Choroid plexus epithelial cell (primary cell): ENCODE measurements around the gene CCDC60.

ENCODE experiments used
- DNase-seq: peaks from one replicate; pipeline ENCODE4 v3.0.0-alpha.2; 2010; ENCODE audit warnings: low read depth
- H3K4me3 ChIP-seq: 2 replicates; pipeline ENCODE4 v1.5.1; 2011; ENCODE audit warnings: low read depth, mild to moderate bottlenecking, control low read depth, low read length, moderate library complexity
- TF ChIP-seq, protein P1 (sequence below): conservative IDR thresholded peaks from 2 replicates; pipeline ENCODE4 v1.5.1; 2011; ENCODE audit warnings: low read depth, mild to moderate bottlenecking, control low read depth, inconsistent platforms, low read length, moderate library complexity

CCDC60 gene

GRCh38 chr12:119397540-119397939 lies 63.0 kb downstream of the CCDC60 start:
- no peak for DNase-seq
- no peak overlapping the region for H3K4me3 ChIP-seq
- TF ChIP-seq, protein P1, sequence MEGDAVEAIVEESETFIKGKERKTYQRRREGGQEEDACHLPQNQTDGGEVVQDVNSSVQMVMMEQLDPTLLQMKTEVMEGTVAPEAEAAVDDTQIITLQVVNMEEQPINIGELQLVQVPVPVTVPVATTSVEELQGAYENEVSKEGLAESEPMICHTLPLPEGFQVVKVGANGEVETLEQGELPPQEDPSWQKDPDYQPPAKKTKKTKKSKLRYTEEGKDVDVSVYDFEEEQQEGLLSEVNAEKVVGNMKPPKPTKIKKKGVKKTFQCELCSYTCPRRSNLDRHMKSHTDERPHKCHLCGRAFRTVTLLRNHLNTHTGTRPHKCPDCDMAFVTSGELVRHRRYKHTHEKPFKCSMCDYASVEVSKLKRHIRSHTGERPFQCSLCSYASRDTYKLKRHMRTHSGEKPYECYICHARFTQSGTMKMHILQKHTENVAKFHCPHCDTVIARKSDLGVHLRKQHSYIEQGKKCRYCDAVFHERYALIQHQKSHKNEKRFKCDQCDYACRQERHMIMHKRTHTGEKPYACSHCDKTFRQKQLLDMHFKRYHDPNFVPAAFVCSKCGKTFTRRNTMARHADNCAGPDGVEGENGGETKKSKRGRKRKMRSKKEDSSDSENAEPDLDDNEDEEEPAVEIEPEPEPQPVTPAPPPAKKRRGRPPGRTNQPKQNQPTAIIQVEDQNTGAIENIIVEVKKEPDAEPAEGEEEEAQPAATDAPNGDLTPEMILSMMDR: no peak

- no peak for DNase-seq
- TF ChIP-seq, protein P1: no peak
Observed at GRCh38 chr12:119398190-119398589, 63.7 kb downstream of the CCDC60 start.

GRCh38 chr12:119399301-119399700 lies 64.8 kb downstream of the CCDC60 start:
- DNase-seq: no peak
- no peak overlapping the region for H3K4me3 ChIP-seq
- TF ChIP-seq, protein P1: no peak

More at GRCh38 chr12:119398190-119398589, 63.7 kb downstream of the CCDC60 start:
- H3K4me3 ChIP-seq: no peak overlapping the region

DNA sequence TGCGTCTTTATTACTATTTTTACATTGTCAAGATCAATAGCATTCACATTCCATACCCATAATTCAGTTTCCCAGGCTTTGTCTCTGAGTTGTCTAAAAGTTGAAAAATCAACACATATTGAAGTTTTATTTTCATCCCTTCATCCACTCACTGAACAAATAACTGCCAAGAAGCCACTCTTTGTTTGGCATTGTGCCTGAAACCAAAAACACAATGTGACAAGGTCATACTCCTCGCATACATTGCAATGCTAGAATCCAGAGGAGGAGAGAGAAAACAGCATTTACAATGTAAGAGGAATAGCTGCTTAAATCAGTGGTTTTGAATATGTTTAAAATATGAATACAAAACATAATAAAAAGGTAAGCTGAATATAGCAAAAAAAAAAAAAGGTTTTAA lies 71.8 kb downstream of the CCDC60 start:
- no peak overlapping the region for H3K4me3 ChIP-seq
- DNase-seq: no peak
- TF ChIP-seq, protein P1: no peak

DNA sequence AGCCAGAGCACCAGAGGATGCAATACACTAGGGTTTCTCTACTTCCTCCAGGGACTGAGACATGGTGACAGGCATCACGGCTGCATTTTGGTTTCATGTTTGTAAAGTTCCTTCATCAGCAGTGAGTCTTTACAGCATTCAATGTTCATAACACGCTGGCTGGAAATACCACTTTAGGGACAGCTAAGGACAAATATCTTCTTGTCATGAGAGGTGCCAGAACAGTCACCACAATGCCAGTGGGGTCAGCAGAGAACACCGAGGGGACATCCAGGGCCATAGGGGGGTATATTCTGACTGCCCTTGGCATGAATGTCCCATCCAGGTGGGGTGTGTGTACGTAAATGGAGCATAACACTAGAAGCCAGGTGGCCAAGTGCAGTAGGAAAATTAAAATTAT lies 72.3 kb downstream of the CCDC60 start:
- TF ChIP-seq, protein P1: no peak
- no peak overlapping the region for H3K4me3 ChIP-seq
- DNase-seq: no peak

DNA sequence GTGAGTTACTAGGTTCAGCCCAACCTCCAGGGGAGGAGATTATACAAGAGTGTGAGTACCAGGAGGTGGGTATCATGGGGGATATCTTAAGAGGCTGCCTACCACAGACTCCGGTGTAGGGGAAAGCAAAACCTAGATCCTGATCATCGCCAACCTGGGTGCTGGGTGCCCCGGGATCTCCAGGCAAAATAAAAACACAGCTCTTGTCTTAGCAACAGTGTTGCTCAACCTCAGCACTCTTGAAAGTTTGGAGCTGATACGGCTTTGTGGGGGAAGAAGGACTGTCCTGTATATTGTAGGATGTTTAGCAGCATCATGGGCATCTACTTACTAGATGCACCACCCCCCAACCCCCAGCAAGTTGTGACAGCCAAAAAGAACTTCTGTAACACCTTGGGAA lies 74.5 kb downstream of the CCDC60 start:
- no peak for DNase-seq
- H3K4me3 ChIP-seq: no peak overlapping the region
- TF ChIP-seq, protein P1: no peak

DNA sequence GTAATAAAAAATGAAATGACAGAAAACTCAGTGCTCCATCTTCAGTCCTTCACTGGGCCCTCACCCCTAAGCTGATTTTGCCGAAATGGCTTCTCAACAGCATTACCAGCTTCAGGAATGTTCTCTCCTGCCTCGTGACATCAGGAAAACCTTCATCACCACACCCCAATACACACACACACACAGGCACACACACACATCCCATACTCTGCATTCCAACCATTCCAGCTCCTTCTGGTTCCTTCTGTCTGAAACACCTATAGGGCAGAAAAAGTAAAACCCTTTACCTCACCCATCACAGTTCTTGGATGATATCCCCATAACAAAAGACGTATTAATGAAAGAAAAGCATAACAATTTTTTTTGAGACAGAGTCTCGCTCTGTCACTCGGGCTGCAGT lies 75.9 kb downstream of the CCDC60 start:
- no peak for DNase-seq
- TF ChIP-seq, protein P1: no peak
- H3K4me3 ChIP-seq: no peak overlapping the region
